ENCODE measurements around the gene LUM. TPM values are rescaled to one million over a fixed set of nuclear protein-coding genes. Genes with fewer than 3 reads are reported as not detected.
"Not testable (repeated sequence)": the region's sequence is repeated elsewhere in the genome, so short reads cannot be mapped to it uniquely, and the experiment has no call there.

The LUM gene
- polyA plus RNA-seq, 3 donors = 38.0 to 52.1 (median 43.2) TPM

- DNase-seq = no peak
Measured at GRCh38 chr12:91091916-91092715, 19.2 kb downstream of the LUM start.

GRCh38 chr12:91089953-91090352 is 21.3 kb downstream of the LUM start:
- not testable (repeated sequence) for DNase-seq

- DNase-seq = no peak
Measured at GRCh38 chr12:91080041-91080440, 31.3 kb downstream of the LUM start.

- DNase-seq = no peak
Measured at GRCh38 chr12:91078501-91078900, 32.8 kb downstream of the LUM start.

GRCh38 chr12:91077228-91077954 is 33.9 kb downstream of the LUM start:
- DNase-seq = no peak

- DNase-seq = no peak
Measured at GRCh38 chr12:91074851-91075250, 36.4 kb downstream of the LUM start.

GRCh38 chr12:91074154-91074709 is 37.1 kb downstream of the LUM start:
- peak; percentile 42 for DNase-seq

GRCh38 chr12:91073426-91073825 is 37.9 kb downstream of the LUM start:
- no peak for DNase-seq

- DNase-seq = no peak
Measured at GRCh38 chr12:91072931-91073330, 38.4 kb downstream of the LUM start.

- no peak for DNase-seq
Measured at GRCh38 chr12:91070936-91071335, 40.4 kb downstream of the LUM start.

GRCh38 chr12:91065396-91065795 is 45.9 kb downstream of the LUM start:
- DNase-seq = no peak

GRCh38 chr12:91064640-91065039 is 46.7 kb downstream of the LUM start:
- no peak for DNase-seq

GRCh38 chr12:91061091-91061490 is 50.2 kb downstream of the LUM start:
- DNase-seq = no peak

GRCh38 chr12:91059211-91059610 is 52.1 kb downstream of the LUM start:
- DNase-seq = no peak

- no peak for DNase-seq
Measured at GRCh38 chr12:91058786-91059185, 52.5 kb downstream of the LUM start.

- DNase-seq = no peak
Measured at GRCh38 chr12:91057368-91058165, 53.7 kb downstream of the LUM start, which contains the start of gene KERA. KERA (minus strand) TSS chr12:91058024; CDS start chr12:91056281, 1,743 bp downstream.

GRCh38 chr12:91056488-91056887 is 54.8 kb downstream of the LUM start:
- no peak for DNase-seq

GRCh38 chr12:91055976-91056375 is 55.3 kb downstream of the LUM start:
- DNase-seq = no peak

GRCh38 chr12:91053951-91054715 is 57.2 kb downstream of the LUM start:
- DNase-seq = no peak
